NB4 (cell line): ENCODE data around the gene CMIP.

ENCODE experiments used
- DNase-seq: peaks from one replicate; pipeline ENCODE4 v3.0.0; 2010; ENCODE audit warnings: low read depth
- H3K4me3 ChIP-seq: one replicate; pipeline ENCODE4 v1.5.1; 2011; ENCODE audit warnings: mild to moderate bottlenecking, low read depth, low read length, moderate library complexity
- CTCF ChIP-seq: IDR thresholded peaks from one replicate; pipeline ENCODE4 v1.5.1; 2012; ENCODE audit warnings: low read depth, low read length
- MAX ChIP-seq: IDR thresholded peaks from 2 replicates; pipeline ENCODE4 v1.6.1; 2011; ENCODE audit warnings: low read depth, low read length
- MYC ChIP-seq: IDR thresholded peaks from 2 replicates; pipeline ENCODE4 v1.6.1; 2011; ENCODE audit warnings: low read depth, low read length
- POLR2A ChIP-seq: IDR thresholded peaks from 2 replicates; pipeline ENCODE4 v1.6.1; 2011; ENCODE audit warnings: mild to moderate bottlenecking; ENCODE audit not compliant: insufficient read length; ENCODE audit errors: extremely low read depth

The CMIP gene

GRCh38 chr16:81609323-81609892 lies 164.8 kb downstream of the CMIP start:
- no peak overlapping the region for H3K4me3 ChIP-seq
- TF ChIP-seq POLR2A = no peak
- TF ChIP-seq CTCF = no peak
- TF ChIP-seq MAX = no peak
- TF ChIP-seq MYC = no peak
- DNase-seq = no peak

- no peak for TF ChIP-seq MYC
- no peak for TF ChIP-seq POLR2A
- TF ChIP-seq MAX = no peak
- TF ChIP-seq CTCF = no peak
- no peak for DNase-seq
Measured at GRCh38 chr16:81610144-81610842, 165.7 kb downstream of the CMIP start.

GRCh38 chr16:81610936-81611335 lies 166.3 kb downstream of the CMIP start:
- TF ChIP-seq MYC = no peak
- no peak for TF ChIP-seq MAX
- TF ChIP-seq POLR2A = no peak
- no peak for TF ChIP-seq CTCF
- DNase-seq = no peak
- H3K4me3 ChIP-seq = no peak overlapping the region

More at GRCh38 chr16:81610144-81610842, 165.7 kb downstream of the CMIP start:
- no peak overlapping the region for H3K4me3 ChIP-seq

- DNase-seq = no peak
- H3K4me3 ChIP-seq = no peak overlapping the region
- no peak for TF ChIP-seq MAX
- no peak for TF ChIP-seq CTCF
- no peak for TF ChIP-seq MYC
- TF ChIP-seq POLR2A = no peak
Measured at GRCh38 chr16:81611721-81612120, 167.1 kb downstream of the CMIP start.

- no peak overlapping the region for H3K4me3 ChIP-seq
- DNase-seq = no peak
- TF ChIP-seq POLR2A (no peak), MAX (no peak), MYC (no peak), CTCF (no peak)
Measured at GRCh38 chr16:81612351-81613163, 167.9 kb downstream of the CMIP start.
